GM19035 (cell line): Measurements from ENCODE around the gene HMCN2.
"Not testable (repeated sequence)": the region's sequence is repeated elsewhere in the genome, so short reads cannot be mapped to it uniquely, and the experiment has no call there.

ENCODE experiments used
- ATAC-seq: cut with Tn5 transposase; IDR thresholded peaks from one replicate; pipeline ENCODE4 v1.9.1; 2021; ENCODE audit not compliant: unreplicated experiment

The HMCN2 gene

GRCh38 chr9:130383979-130384676, 118.6 kb downstream of the HMCN2 start:
- no peak for ATAC-seq

DNA sequence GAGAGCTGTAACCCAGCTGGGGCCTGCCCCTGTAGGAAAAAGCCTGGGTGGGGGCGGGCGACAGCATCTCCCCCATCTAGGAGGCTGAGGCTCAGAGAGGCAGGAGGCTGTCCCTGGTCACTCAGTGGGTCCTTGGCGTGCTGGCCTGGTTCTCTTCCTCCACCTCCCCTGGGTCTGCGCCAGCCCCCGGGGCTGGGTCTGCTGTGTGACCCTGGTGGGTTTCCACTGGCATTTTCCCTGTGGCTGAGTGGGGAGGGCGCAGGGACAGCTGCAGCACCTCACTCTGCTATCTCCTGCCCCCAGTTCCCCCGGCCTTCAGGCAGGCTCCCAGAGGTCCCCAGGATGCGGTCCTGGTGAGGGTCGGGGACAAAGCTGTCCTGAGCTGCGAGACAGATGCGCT, 119.7 kb downstream of the HMCN2 start:
- no peak for ATAC-seq

DNA sequence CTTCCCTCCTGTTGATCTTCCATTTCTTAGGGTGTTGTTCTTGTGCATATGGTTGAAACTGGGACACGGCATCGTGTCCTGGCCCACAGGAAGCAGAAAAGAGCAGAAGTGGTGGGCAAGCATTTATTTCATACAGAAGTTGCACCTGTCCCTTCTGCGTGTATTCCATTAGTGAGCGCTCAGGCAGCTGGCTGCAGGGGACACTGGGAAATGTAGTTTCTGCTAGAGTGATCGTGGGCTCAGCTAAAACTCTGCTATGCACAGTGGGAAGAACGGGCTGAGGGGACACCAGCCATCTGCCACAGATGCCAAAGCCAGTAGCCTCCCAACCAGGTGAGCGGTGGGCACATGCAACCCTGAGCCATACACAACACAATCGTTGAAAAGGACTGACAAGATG, 121.8 kb downstream of the HMCN2 start:
- no peak for ATAC-seq

DNA sequence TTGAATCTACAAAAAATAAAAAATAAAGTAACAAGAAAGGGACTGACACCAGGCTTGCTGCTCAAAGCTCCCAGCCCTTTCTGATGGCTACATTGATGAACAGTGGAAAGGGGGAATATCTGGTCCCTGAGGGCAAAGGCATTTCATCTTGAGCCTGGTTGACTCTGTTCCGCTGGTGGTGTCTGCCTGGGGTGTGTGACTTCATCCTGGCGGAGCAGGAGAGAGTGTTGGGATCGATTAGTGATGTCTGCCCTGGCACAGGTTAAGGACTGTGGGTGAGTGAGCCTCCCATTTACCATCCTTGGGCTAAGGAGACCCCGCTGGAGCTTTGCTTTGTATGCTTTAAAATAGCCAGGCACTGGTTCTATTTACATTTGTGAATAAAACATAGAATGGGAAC, 122.3 kb downstream of the HMCN2 start:
- ATAC-seq, result no peak

GRCh38 chr9:130390390-130390789, 124.8 kb downstream of the HMCN2 start:
- no peak for ATAC-seq

DNA sequence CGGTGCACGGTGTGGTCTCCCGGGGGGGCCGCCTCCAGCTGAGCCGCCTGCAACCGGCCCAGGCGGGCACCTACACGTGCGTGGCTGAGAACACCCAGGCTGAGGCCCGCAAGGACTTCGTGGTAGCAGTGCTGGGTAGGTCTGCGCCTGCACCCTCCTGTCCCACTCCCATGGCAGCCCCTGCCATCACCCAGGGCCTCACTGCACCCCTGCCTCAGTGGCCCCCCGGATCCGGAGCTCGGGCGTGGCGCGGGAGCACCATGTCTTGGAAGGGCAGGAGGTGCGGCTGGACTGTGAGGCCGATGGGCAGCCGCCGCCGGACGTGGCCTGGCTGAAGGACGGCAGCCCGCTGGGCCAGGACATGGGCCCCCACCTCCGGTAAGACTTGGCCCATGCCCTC, 125.4 kb downstream of the HMCN2 start:
- ATAC-seq, result no peak

GRCh38 chr9:130391866-130392265, 126.3 kb downstream of the HMCN2 start:
- ATAC-seq, result no peak

GRCh38 chr9:130393681-130394071, 128.1 kb downstream of the HMCN2 start:
- ATAC-seq, result no peak

DNA sequence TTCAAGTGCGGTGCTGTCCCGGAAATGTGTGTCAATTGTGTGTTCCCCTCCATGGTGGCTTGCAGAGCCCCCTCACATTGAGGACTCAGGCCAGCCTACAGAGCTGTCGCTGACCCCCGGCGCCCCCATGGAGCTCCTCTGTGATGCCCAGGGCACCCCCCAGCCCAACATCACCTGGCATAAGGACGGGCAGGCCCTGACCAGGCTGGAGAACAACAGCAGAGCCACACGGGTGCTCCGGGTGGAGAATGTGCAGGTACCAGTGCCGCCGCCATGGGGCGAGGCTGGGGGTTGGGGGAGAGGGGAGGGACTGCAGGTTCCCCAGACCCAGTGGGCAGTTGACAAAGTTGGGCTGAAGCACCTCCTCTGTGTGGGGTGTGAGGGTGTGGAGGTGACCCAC, 128.8 kb downstream of the HMCN2 start:
- no peak for ATAC-seq

- no peak for ATAC-seq
Measured at GRCh38 chr9:130394814-130395470, 129.4 kb downstream of the HMCN2 start.

- ATAC-seq, result no peak
Measured at GRCh38 chr9:130395810-130396435, 130.4 kb downstream of the HMCN2 start.

- ATAC-seq, result no peak
Measured at GRCh38 chr9:130396581-130396980, 131.0 kb downstream of the HMCN2 start.

DNA sequence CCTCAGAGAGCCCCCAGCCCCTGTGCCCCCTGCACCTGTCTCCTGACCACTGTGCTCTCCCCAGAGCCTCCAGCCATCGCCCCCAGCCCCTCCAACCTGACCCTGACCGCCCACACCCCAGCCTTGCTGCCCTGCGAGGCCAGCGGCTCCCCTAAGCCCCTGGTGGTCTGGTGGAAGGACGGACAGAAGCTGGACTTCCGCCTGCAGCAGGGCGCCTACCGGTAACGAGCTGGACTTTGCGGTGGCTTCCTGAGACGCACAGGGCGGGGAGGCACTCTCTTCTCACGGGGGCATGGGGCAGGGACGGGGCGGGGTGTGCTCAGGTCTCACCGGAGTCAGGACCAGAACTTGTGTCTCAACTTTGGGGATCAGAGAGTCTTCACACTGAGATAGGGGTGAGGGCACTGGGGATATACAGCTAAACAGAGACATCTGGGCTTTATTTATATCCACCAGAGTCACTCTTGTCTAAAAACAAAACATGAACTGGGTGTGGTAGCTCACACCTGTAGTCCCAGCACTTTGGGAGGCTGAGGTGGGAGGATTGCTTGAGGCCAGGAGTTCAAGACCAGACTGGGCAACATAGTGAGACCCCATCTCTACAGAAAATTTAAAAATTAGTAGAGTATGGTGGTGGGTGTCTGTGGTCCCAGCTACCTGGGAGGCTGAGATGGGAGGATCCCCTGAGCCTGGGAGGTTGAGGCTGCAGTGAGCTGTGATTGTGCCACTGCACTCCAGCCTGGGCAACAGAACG, 133.1 kb downstream of the HMCN2 start:
- ATAC-seq, result no peak

DNA sequence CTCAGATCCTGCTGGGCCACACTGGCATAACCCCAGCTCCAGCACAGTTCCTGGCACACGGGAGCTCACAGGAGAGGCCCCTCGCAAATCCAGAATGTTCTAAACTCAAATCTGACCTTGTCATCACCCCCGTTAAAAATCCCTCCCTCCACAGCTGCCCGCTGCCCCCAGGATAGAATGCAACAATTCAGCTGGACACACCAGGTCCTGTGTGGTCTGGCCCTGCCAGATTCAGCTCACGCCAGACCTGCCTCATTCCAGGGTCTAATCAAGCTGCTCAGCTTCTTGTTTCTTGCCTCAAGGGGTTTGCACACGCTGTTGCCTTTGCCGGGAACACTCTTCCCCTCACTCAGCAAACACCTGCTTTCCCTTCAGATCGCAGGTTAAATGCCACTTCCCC, 134.2 kb downstream of the HMCN2 start:
- ATAC-seq, result no peak

DNA sequence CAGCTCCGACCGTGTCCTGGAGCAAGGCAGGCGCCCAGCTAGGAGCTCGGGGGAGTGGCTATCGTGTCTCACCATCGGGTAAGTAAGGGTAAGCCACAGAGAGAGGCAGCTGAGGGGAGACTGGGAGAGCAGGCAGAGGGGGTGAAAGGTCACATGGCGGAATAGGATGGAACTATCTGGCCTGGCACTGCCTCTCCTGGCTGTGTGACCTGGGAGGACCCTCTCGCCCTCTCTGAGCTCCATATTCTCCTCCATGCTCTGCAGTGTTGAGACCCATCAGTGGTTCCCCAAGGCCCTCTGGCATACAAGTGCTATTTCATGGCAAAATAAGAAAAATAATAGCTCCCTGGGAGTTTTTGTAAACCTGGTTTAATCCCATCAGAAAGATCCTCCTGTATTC, 135.3 kb downstream of the HMCN2 start:
- ATAC-seq, result no peak

- not testable (repeated sequence) for ATAC-seq
Measured at GRCh38 chr9:130401742-130402141, 136.2 kb downstream of the HMCN2 start.

GRCh38 chr9:130402243-130402642, 136.7 kb downstream of the HMCN2 start:
- no peak for ATAC-seq

- no peak for ATAC-seq
Measured at GRCh38 chr9:130402645-130403440, 137.3 kb downstream of the HMCN2 start.

- no peak for ATAC-seq
Measured at GRCh38 chr9:130405657-130406257, 140.2 kb downstream of the HMCN2 start.

DNA sequence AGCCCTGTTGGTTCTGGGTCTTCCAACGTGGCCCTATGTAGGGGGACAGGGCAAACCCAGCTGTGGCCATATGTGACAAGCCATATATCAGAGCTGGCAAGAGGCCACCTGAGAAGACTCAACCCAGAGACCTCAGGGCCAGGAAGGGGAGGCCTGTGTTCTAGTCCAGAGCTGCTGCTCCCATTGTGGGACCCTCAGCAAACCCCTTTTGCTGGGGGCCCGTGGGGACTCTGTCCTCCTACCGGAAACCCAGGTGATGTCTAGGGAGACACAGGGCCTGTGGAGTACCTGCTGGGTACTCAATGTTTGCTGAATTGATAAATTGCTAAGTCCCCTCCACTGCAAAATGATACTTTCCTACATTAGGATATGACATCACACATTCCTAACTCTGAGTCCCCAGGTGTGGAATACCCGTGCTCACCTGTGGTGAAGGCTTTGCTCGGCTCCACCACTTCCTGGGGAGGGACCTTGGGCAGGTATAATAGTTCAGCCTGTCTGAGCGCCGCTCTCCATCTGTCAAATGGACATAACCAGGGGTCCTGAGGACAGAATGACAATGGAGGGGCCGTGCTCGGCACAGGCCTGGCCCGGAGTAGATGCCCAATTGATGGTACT, 140.8 kb downstream of the HMCN2 start:
- no peak for ATAC-seq
